ENCODE data around the gene TMEM115. TPM values are rescaled to one million over a fixed set of nuclear protein-coding genes. Genes with fewer than 3 reads are reported as not detected.

TMEM115 gene
- total and polyA plus RNA-seq, 2 of the 13 experiments (the other 11 are each of a cell fraction or from before 2014, with no cell fraction given) = 22.1 to 30.7 TPM

GRCh38 chr3:50337175-50337861 is 22.0 kb downstream of the TMEM115 start (continued):
- TF ChIP-seq HNF1A (IDR thresholded peaks at IDR 0.05; ENCODE audit: low read depth) = no peak
- TF ChIP-seq HNF1A (CRISPR knock-in tag; IDR thresholded peaks at IDR 0.05; ENCODE audit: borderline replicate concordance) = 0 out of 2 replicates have a peak, but pooled peaks have one; percentile 50
- TF ChIP-seq ESRRA (CRISPR knock-in tag; IDR thresholded peaks at IDR 0.05; ENCODE audit: low read depth) = peak; percentile 21; the same call in 1 of the 2 replicates
- TF ChIP-seq FOXA3 (CRISPR knock-in tag; IDR thresholded peaks at IDR 0.05) = peak; percentile 13; the same call in 1 of the 2 replicates
- TF ChIP-seq ZBTB26 (CRISPR knock-in tag; IDR thresholded peaks at IDR 0.05; ENCODE audit: borderline replicate concordance) = peak; percentile 53; the same call in 1 of the 2 replicates
- no peak for TF ChIP-seq FLYWCH1 (CRISPR knock-in tag; IDR thresholded peaks at IDR 0.05)
- peak; percentile 83 for TF ChIP-seq SIN3B (IDR thresholded peaks at IDR 0.05; ENCODE audit: low read length)
- peak; percentile 61; the same call in 1 of the 2 replicates for TF ChIP-seq ZNF354B (CRISPR knock-in tag; IDR thresholded peaks at IDR 0.05)
- TF ChIP-seq ZBTB7B (CRISPR knock-in tag; IDR thresholded peaks at IDR 0.05) = no peak
- TF ChIP-seq BHLHE40 (IDR thresholded peaks at IDR 0.05; ENCODE audit: low read length) = peak; percentile 94
- peak; percentile 73; the same call in 1 of the 2 replicates for TF ChIP-seq RELA (CRISPR knock-in tag; IDR thresholded peaks at IDR 0.05)
- no peak for TF ChIP-seq ZBTB44 (CRISPR knock-in tag; IDR thresholded peaks at IDR 0.05)
- TF ChIP-seq ATF2 (CRISPR knock-in tag; IDR thresholded peaks at IDR 0.05) = peak; percentile 99
- no peak for TF ChIP-seq MLLT10 (CRISPR knock-in tag; IDR thresholded peaks at IDR 0.05)
- peak; percentile 83 for TF ChIP-seq PHF8 (CRISPR knock-in tag; IDR thresholded peaks at IDR 0.05)
- 0 out of 2 replicates have a peak, but pooled peaks have one; percentile 56 for TF ChIP-seq JUNB (CRISPR knock-in tag; IDR thresholded peaks at IDR 0.05; ENCODE audit: borderline replicate concordance)
- TF ChIP-seq GZF1 (CRISPR knock-in tag; IDR thresholded peaks at IDR 0.05) = no peak
- peak; percentile 95 for TF ChIP-seq ZBTB2 (CRISPR knock-in tag; IDR thresholded peaks at IDR 0.05; ENCODE audit: low read depth)
- TF ChIP-seq ZFP36L1 (CRISPR knock-in tag; IDR thresholded peaks at IDR 0.05) = peak; percentile 77
- no peak; the same call in 1 of the 2 replicates for TF ChIP-seq GLI4 (CRISPR knock-in tag; IDR thresholded peaks at IDR 0.05; ENCODE audit: borderline replicate concordance)

Measured in HepG2 (cell line).